K562 treated with DMSO at 1 percent for 24 hours (cell line): ENCODE data around the gene SLC49A3. TPM values are rescaled to one million over a fixed set of nuclear protein-coding genes. Genes with fewer than 3 reads are reported as not detected.

Source experiments
- total RNA-seq: library from RNA; unstranded; fragments of 300-600 nt; gene quantifications from 2 replicates; pipeline ENCODE4 v1.2.3, GENCODE V29; 2022; ENCODE audit warnings: low read depth; ENCODE audit not compliant: insufficient read depth

Gene SLC49A3
- 0.29 TPM in 1 of 2 replicates, not detected in the other for total RNA-seq

DNA sequence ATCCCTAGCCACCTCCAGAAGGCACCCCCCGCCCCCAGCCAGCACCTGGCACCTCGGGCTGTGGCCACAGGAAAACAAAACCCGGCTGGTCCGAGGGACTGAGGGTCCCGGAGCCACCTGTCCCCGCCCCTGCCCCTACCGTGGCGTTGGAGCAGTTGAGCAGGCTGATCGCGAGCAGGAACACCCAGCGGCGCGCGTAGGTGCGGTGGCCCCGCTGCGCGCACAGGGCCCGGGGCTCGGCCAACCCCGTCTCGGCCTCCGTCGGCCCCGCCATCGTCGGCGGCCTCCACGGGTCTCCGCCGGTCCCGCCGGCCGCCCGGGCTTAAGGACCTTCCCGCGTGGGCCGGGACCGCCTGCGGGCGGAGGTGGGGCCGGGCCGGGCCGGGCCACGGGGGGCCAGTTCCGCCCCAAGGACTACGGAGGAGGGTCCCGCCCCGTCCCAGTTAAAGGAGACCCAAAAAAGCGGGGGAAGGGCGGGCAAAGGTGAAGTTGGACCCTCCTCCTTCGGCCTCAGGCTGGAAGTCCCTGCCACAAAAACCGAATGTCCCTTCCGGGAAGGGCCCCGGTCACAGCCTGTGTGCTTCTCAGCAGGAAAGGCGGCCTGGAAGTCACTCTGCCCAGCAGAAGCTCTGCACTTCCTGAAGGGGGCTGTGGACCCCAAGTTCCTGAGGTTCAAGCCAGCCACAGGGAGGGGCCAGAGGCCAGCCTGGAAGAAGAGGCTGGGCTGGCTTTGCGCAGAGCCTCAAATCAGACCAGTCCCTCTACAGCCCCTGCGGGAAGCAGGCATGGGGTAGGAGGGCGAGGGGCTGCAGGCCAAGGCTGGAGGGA is at the start of gene SLC49A3:
Gene SLC49A3 (minus strand): TSS at position 298 of the 828 bp plus-strand sequence. CDS start 24 bp downstream, at position 274.

DNA sequence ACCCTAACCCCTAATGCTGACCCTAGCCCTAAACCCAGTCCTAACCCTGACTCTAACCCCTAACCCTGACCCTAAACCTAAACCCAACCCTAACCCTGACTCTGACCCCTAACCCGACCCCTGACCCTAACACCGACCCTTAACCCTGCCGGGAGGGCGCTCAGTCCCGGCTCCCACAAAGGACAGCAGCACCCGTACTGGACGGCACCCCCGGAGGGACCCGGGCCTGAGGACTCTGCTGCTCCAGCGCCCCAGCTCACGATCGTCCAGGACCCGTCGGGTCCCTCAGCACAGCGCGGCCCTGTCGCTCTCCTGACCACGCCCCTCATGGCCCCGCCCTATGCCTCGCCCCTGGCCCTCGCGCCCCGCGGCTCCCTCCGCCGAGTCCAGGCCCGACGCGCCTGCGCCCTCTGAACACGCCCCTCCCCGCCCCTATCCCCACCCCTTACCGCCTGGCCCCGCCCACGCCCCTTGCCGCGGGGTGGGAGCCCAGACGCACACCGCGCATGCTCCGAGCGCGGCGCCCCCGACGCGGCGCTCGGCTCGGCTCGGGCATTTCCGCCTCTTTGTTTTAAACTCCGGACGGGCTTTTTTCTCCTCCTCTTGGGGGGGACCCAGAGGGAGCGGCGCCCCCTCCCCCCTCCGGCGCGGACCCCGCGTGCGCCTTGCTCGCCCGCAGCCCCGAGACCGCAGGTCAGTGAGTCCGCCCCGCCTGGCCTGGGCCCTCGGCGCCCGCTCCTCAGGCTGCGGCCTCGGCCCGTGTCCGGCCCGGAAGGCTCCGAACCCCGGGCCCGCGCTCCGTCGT is 16.5 kb upstream of the SLC49A3 start, which contains the start of gene PCGF3:
Gene PCGF3 (plus strand): TSS at position 555 of the 805 bp plus-strand sequence. CDS start 27,849 bp downstream, outside the sequence.

DNA sequence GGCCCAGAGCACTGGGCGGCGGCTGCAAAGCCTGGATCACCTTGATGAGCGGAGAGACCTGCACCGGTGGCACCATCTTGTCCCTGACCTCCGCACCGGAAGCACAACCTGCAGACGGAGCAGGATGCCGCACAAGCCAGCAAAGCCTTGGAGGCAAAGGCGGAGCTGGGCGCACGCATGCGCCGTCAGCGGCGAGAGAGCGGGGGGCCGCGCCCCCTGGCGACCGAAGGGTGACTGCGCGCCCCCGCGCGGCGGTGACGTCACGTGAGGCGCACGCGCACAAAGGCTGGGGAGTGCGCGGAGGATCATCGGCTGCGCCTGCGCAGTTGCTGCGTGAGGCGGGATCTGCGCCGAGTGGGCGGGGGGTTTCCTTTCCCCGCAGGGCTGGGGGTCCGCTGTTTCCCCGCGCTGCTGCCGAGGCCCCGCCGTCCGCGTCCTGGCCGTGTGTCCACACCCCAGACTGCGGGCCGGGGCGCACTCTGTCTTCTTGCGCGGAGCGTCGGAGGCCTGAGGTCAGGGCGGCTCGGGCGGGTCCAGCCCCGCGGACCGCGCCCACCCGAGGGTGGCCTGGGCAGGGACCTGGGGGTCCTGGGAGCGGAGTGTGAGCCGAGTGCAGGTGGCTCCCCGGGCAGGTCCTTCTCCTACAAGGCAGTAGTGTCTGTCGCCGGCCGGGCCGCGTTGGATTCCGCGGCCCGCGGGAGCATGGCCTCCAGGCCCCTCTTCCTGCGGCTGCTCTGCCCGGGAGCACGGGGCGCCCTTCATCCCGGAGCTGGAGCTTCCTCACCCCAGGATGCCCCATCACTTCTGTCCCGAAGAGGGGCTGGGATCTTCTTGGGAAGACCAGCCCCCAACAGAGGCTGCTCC is 14.5 kb downstream of the SLC49A3 start, which contains the start of the genes ATP5ME and MYL5:
Gene ATP5ME (minus strand): TSS at position 105 of the 864 bp plus-strand sequence. CDS start 29 bp downstream, at position 76.
Gene MYL5 (plus strand): TSS at position 371 of the 864 bp plus-strand sequence. CDS start 3,485 bp downstream, outside the sequence.

Other genes with a start within 250 kb of the SLC49A3 start
- gene ZNF721, start 190.0 kb downstream of the SLC49A3 start, total RNA-seq, result 10.8 and 13.1 TPM in 2 replicates
- 22.6 and 28.7 TPM in 2 replicates for gene PIGG, start 189.9 kb downstream of the SLC49A3 start, total RNA-seq
- not detected in 2 replicates for gene TMEM271, start 112.9 kb downstream of the SLC49A3 start, total RNA-seq
- gene PDE6B, start 63.6 kb downstream of the SLC49A3 start, total RNA-seq, result 0.22 and 0.37 TPM in 2 replicates
- gene ATP5ME, start 14.9 kb downstream of the SLC49A3 start, total RNA-seq, result 244 and 290 TPM in 2 replicates
- 3.6 and 5.9 TPM in 2 replicates for gene MYL5, start 14.6 kb downstream of the SLC49A3 start, total RNA-seq
- 44.7 and 46.9 TPM in 2 replicates for gene PCGF3, start 16.7 kb upstream of the SLC49A3 start, total RNA-seq
- gene CPLX1, start 137.0 kb upstream of the SLC49A3 start, total RNA-seq, result 0.13 TPM in 1 of 2 replicates, not detected in the other
- 111 and 115 TPM in 2 replicates for gene GAK, start 243.2 kb upstream of the SLC49A3 start, total RNA-seq
- gene TMEM175, start 243.3 kb upstream of the SLC49A3 start, total RNA-seq, result 41.8 and 50.6 TPM in 2 replicates